ENCODE data around the gene BLM.

- TF ChIP-seq CTCF (conservative IDR thresholded peaks at IDR 0.05; ENCODE audit: low read length) (no peak), EZH2phosphoT487 (IDR thresholded peaks at IDR 0.05; ENCODE audit: borderline replicate concordance) (no peak)
Measured at GRCh38 chr15:90681056-90681455, 36.1 kb upstream of the BLM start.
